NCI-H2227 (cell line): ENCODE data around the gene CD248.

Experiments
- DNase-seq: peaks from one replicate; lab custom pipeline; 2025; ENCODE audit not compliant: unreplicated experiment; lab: John Stamatoyannopoulos, UW

The CD248 gene

GRCh38 chr11:66289548-66290329 is 27.1 kb downstream of the CD248 start:
- peak; percentile 82 for DNase-seq

GRCh38 chr11:66288671-66289547 is 27.9 kb downstream of the CD248 start, which contains the start of gene YIF1A:
Gene YIF1A, minus strand, starts transcription at chr11:66289143. Its CDS starts 158 bp downstream, at chr11:66288985.
- peak; percentile 99 for DNase-seq

GRCh38 chr11:66287889-66288670 is 28.8 kb downstream of the CD248 start:
- no peak for DNase-seq

- DNase-seq: no peak
Observed at GRCh38 chr11:66287211-66287888, 29.5 kb downstream of the CD248 start.

- no peak for DNase-seq
Observed at GRCh38 chr11:66286699-66287098, 30.1 kb downstream of the CD248 start.

GRCh38 chr11:66285250-66285947 is 31.4 kb downstream of the CD248 start:
- no peak for DNase-seq

- no peak for DNase-seq
Observed at GRCh38 chr11:66284526-66285078, 32.2 kb downstream of the CD248 start.

- DNase-seq: no peak
Observed at GRCh38 chr11:66283461-66284105, 33.3 kb downstream of the CD248 start.

- DNase-seq: peak; percentile 99
Observed at GRCh38 chr11:66282468-66283455, 34.1 kb downstream of the CD248 start.

- no peak for DNase-seq
Observed at GRCh38 chr11:66281776-66282467, 34.9 kb downstream of the CD248 start.

- DNase-seq: no peak
Observed at GRCh38 chr11:66281001-66281400, 35.8 kb downstream of the CD248 start.

- DNase-seq: peak; percentile 54
Observed at GRCh38 chr11:66280428-66280827, 36.4 kb downstream of the CD248 start.

- no peak for DNase-seq
Observed at GRCh38 chr11:66279092-66279734, 37.6 kb downstream of the CD248 start.

- DNase-seq: peak; percentile 77
Observed at GRCh38 chr11:66278363-66279091, 38.3 kb downstream of the CD248 start.

GRCh38 chr11:66277471-66278362 is 39.1 kb downstream of the CD248 start, which contains the start of gene CNIH2:
Gene CNIH2, plus strand, starts transcription at chr11:66278175. Its CDS starts 282 bp downstream, at chr11:66278457.
- DNase-seq: peak; percentile 75
